ENCODE measurements around the gene NDUFAF2. TPM values are rescaled to one million over a fixed set of nuclear protein-coding genes. Genes with fewer than 3 reads are reported as not detected.
"Not testable (repeated sequence)": the region's sequence is repeated elsewhere in the genome, so short reads cannot be mapped to it uniquely, and the experiment has no call there.

The NDUFAF2 gene
- total RNA-seq, 2 donors from 2014 or later, result 13.7 to 19.4 TPM

DNA sequence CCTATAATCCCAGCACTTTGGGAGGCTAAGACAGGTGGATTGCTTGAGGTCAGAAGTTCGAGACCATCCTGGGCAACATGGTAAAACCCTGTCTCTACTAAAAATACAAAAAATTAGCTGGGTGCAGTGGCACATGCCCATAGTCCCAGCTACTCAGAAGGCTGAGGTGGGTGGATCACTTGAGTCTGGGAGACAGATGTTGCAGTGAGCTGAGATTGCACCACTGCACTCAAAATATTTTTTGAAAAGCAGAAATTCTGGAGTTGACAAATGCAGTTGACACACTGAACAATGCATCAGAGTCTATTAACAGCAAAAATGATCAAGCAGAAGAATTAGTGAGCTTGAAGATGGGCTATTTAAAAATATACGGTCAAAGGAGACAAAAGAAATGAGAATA lies 35.5 kb downstream of the NDUFAF2 start:
- 90 to 95% methylated on average over 2 of the region's 2 CpGs for WGBS, 2 donors
- DNase-seq (no peak), ATAC-seq (no peak)
- Histone ChIP-seq H3K36me3 (replicated peaks in 1 of 2; ENCODE audit: insufficient read depth in 1 of 2, low read depth in 2 of 2) (no peaks in the 10 kb centered on the region), H3K27ac (no peak overlapping the region), H3K4me3 (no peak overlapping the region), H3K9me3 (no peaks in the 10 kb centered on the region), H3K27me3 (no peaks in the 10 kb centered on the region), H3K4me1 (no peaks in the 10 kb centered on the region)
- TF ChIP-seq POLR2A (IDR thresholded peaks at IDR 0.05), result no peak
- TF ChIP-seq, protein P1, sequence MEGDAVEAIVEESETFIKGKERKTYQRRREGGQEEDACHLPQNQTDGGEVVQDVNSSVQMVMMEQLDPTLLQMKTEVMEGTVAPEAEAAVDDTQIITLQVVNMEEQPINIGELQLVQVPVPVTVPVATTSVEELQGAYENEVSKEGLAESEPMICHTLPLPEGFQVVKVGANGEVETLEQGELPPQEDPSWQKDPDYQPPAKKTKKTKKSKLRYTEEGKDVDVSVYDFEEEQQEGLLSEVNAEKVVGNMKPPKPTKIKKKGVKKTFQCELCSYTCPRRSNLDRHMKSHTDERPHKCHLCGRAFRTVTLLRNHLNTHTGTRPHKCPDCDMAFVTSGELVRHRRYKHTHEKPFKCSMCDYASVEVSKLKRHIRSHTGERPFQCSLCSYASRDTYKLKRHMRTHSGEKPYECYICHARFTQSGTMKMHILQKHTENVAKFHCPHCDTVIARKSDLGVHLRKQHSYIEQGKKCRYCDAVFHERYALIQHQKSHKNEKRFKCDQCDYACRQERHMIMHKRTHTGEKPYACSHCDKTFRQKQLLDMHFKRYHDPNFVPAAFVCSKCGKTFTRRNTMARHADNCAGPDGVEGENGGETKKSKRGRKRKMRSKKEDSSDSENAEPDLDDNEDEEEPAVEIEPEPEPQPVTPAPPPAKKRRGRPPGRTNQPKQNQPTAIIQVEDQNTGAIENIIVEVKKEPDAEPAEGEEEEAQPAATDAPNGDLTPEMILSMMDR (IDR thresholded peaks at IDR 0.05), result no peak
- intact Hi-C loops (cut with DNase I), result no loop called here

DNA sequence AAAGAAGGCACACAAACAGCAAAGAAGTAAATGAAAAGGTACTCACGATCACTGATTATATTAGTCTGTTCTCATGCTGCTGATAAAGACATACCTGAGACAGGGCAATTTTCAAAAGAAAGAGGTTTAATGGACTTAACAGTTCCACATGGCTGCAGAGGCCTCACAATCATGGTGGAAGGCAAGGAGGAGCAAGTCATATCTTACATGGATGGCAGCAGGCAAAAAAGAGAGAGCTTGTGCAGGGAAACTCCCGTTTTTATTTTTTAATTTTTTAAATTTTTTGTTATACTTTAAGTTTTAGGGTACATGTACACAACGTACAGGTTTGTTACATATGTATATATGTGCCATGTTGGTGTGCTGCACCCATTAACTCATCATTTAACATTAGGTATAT lies 37.1 kb downstream of the NDUFAF2 start:
- ATAC-seq; H3K4me3 ChIP-seq; intact Hi-C loops (cut with DNase I); H3K36me3 ChIP-seq (replicated peaks in 1 of 2; ENCODE audit: insufficient read depth in 1 of 2, low read depth in 2 of 2); H3K27me3 ChIP-seq; H3K27ac ChIP-seq; H3K4me1 ChIP-seq; DNase-seq; H3K9me3 ChIP-seq: not testable (repeated sequence)
- 82 to 96% methylated on average over 3 of the region's 3 CpGs for WGBS, 2 donors

- no peaks in the 10 kb centered on the region for H3K9me3 ChIP-seq
- H3K36me3 ChIP-seq (replicated peaks in 1 of 2; ENCODE audit: insufficient read depth in 1 of 2, low read depth in 2 of 2), result no peaks in the 10 kb centered on the region
- H3K4me3 ChIP-seq, result no peak overlapping the region
- no peak for TF ChIP-seq POLR2A (IDR thresholded peaks at IDR 0.05)
- TF ChIP-seq, protein P1 (IDR thresholded peaks at IDR 0.05), result no peak
- DNase-seq (no peak), ATAC-seq (no peak)
- intact Hi-C loops (cut with DNase I), result no loop called here
- H3K27me3 ChIP-seq, result no peaks in the 10 kb centered on the region
- H3K27ac ChIP-seq, result no peak overlapping the region
- no peaks in the 10 kb centered on the region for H3K4me1 ChIP-seq
- 89 to 93% methylated on average over 4 of the region's 4 CpGs for WGBS, 2 donors
These were observed 44.8 kb downstream of the NDUFAF2 start for GRCh38 chr5:60989790-60990189.

GRCh38 chr5:60992871-60993270 lies 47.9 kb downstream of the NDUFAF2 start:
- DNase-seq (no peak), ATAC-seq (no peak)
- 93 to 94% methylated on average over 3 to 6 of the region's 6 CpGs for WGBS, 2 donors
- TF ChIP-seq, protein P1 (IDR thresholded peaks at IDR 0.05), result no peak
- no peak for TF ChIP-seq POLR2A (IDR thresholded peaks at IDR 0.05)
- H3K36me3 ChIP-seq (replicated peaks in 1 of 2; ENCODE audit: insufficient read depth in 1 of 2, low read depth in 2 of 2), result no peaks in the 10 kb centered on the region
- no peaks in the 10 kb centered on the region for H3K4me1 ChIP-seq
- H3K4me3 ChIP-seq, result no peak overlapping the region
- H3K27me3 ChIP-seq, result no peaks in the 10 kb centered on the region
- H3K27ac ChIP-seq, result no peak overlapping the region
- intact Hi-C loops (cut with DNase I), result no loop called here
- H3K9me3 ChIP-seq, result no peaks in the 10 kb centered on the region

DNA sequence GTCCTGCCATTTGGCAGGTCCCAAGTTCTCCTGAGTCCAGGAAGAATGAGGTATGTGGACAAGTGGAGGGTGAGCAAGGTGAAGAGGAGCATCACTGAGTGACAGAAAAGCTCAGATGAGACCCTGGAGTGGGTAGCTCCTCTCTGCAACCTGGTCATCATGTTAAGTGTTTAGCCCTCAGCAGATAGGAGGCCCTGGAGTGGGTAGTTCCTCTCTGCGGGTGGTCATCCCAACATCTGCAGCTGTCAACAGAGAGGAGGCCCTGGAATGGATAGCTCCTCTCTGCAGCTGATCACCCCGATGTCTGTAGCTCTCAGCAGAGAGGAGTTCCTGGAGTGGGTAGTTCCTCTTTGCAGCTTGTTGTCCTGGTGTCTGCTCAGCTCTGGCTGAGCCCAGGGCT lies 48.4 kb downstream of the NDUFAF2 start:
- TF ChIP-seq POLR2A (IDR thresholded peaks at IDR 0.05), result no peak
- TF ChIP-seq, protein P1 (IDR thresholded peaks at IDR 0.05), result no peak
- ATAC-seq (no peak), DNase-seq (no peak)
- Histone ChIP-seq H3K36me3 (replicated peaks in 1 of 2; ENCODE audit: insufficient read depth in 1 of 2, low read depth in 2 of 2) (no peaks in the 10 kb centered on the region), H3K4me3 (no peak overlapping the region), H3K4me1 (no peaks in the 10 kb centered on the region), H3K9me3 (no peaks in the 10 kb centered on the region), H3K27ac (no peak overlapping the region), H3K27me3 (no peaks in the 10 kb centered on the region)
- 93 to 96% methylated on average over 2 of the region's 2 CpGs for WGBS, 2 donors
- intact Hi-C loops (cut with DNase I), result no loop called here

Data from body of pancreas (tissue), 4 donors.